Measurements from ENCODE around the gene SULT1A2.
"Not testable (repeated sequence)": the region's sequence is repeated elsewhere in the genome, so short reads cannot be mapped to it uniquely, and the experiment has no call there.

DNA sequence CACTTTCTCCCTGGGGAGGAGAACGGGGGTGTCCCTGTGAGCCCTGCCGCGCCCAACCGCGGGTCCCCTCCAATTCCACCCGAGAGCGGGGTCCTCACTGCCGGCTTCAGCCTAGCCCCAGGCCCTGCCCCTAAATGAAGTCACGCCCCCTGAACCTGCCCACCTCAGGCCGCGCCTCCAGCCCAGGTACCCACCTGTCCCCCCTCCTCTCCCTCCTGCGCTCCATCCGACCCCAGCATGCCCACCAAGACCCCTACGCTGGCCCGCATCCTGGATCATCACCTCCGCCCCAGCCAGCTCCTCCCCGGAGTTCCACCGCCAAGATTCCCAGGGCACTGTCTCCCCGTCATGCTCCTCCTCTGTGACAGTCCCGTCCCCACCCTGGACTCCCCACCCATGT lies 4.1 kb upstream of the SULT1A2 start:
- not testable (repeated sequence) for TF ChIP-seq PHF8 (IDR thresholded peaks at IDR 0.05; ENCODE audit: borderline replicate concordance, low read depth); SMC3 (IDR thresholded peaks at IDR 0.05); POLR2AphosphoS2 (conservative IDR thresholded peaks at IDR 0.05; ENCODE audit: low read length); ESRRA (IDR thresholded peaks at IDR 0.05; ENCODE audit: borderline replicate concordance, low read length); POLR2A (IDR thresholded peaks at IDR 0.05; ENCODE audit: low read length); CHD2 (IDR thresholded peaks at IDR 0.05; ENCODE audit: low read length, partially characterized antibody); EP300 (IDR thresholded peaks at IDR 0.05); RAD21 (conservative IDR thresholded peaks at IDR 0.05 in 1 of 2, IDR thresholded peaks at IDR 0.05 in 1 of 2); EHMT2 (IDR thresholded peaks at IDR 0.05; ENCODE audit: low read depth); MYC (IDR thresholded peaks at IDR 0.05; ENCODE audit: borderline replicate concordance, low read length); CBX2 (IDR thresholded peaks at IDR 0.05; ENCODE audit: borderline replicate concordance, low read depth); JUNB (IDR thresholded peaks at IDR 0.05)
- TF ChIP-seq, protein P1, sequence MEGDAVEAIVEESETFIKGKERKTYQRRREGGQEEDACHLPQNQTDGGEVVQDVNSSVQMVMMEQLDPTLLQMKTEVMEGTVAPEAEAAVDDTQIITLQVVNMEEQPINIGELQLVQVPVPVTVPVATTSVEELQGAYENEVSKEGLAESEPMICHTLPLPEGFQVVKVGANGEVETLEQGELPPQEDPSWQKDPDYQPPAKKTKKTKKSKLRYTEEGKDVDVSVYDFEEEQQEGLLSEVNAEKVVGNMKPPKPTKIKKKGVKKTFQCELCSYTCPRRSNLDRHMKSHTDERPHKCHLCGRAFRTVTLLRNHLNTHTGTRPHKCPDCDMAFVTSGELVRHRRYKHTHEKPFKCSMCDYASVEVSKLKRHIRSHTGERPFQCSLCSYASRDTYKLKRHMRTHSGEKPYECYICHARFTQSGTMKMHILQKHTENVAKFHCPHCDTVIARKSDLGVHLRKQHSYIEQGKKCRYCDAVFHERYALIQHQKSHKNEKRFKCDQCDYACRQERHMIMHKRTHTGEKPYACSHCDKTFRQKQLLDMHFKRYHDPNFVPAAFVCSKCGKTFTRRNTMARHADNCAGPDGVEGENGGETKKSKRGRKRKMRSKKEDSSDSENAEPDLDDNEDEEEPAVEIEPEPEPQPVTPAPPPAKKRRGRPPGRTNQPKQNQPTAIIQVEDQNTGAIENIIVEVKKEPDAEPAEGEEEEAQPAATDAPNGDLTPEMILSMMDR (IDR thresholded peaks at IDR 0.05) = not testable (repeated sequence)
